Measurements from ENCODE around the gene FER1L5.

Gene FER1L5

DNA sequence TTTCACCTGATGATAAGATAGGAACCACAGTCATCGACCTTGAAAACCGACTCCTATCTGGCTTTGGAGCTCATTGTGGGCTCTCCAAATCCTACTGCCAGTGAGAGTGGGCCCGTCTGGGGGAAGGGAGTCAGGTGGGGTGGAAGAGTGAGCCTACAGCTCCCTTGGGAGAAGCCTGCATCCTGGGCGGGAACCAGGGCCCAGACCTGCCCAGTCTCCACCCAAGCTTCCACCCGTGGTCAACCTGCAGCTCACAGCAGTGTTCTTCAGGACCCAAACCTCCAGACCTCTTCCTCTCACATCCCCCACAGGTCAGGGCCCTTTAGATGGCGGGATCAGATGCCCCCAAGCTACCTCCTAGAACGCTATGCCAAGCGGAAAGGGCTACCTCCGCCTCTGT, 57.1 kb downstream of the FER1L5 start:
- no peak for DNase-seq

DNA sequence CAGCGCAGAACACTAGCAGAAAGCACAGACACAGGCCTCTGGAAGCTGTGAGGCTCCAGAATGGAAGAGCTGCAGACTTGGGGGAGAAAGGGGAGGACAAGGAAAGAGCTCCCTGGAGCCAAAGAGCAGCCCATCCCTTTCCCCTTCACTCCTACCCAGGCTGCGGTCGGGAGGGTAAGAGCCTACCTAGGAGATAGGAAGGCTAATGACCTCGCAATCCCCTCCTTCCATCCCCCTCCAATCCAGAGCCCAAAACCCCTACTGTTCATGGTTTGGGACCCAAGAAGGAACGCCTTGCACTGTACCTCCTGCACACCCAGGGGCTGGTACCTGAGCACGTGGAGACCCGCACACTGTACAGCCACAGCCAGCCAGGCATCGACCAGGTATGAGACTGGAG, 57.5 kb downstream of the FER1L5 start:
- DNase-seq: no peak

DNA sequence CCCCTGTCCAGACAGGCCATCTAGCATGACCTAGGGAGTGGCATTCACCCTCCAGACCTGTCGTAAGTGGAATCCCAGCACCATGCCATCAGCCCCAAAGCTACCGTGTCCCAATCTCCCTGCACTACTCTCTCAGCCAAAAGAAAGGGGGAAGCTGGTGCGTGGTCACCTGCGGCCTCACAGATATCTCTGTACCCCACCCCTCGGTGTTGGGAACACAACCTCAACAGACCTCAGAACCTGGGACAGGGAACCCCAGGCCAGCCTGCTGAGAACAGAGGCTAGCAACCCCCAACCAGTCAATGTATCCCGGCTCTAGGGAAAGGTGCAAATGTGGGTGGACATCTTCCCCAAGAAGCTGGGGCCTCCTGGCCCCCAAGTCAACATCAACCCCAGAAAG, 59.1 kb downstream of the FER1L5 start:
- DNase-seq: no peak

DNA sequence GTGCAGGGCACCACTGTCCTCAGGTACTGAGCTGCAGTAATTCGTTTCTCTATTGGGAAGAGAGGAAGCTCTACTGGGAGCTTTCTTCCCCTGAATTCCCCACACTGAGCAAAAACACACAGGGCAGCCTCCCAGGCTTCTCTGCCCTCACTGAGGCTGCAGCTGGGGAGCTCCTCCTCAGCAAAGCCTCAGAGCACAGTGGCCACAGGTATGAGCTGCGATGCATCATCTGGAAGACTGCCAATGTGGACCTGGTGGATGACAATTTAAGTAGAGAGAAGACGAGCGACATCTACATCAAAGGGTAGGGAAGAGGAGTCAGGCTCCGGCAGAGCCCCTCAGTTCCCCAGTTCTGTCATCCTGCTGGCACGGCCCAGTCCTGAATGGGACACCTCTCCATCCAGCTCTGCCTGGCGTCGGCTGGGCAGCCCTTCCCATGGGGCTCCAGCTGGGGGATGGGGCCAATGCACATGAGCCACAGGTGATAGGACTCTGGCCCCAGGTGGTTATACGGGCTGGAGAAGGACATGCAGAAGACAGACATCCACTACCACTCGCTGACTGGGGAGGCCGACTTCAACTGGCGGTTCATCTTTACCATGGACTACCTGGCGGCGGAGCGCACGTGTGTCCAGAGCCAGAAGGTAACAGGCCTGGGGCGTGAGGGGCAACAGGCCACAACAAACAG, 59.7 kb downstream of the FER1L5 start:
- DNase-seq: no peak

DNA sequence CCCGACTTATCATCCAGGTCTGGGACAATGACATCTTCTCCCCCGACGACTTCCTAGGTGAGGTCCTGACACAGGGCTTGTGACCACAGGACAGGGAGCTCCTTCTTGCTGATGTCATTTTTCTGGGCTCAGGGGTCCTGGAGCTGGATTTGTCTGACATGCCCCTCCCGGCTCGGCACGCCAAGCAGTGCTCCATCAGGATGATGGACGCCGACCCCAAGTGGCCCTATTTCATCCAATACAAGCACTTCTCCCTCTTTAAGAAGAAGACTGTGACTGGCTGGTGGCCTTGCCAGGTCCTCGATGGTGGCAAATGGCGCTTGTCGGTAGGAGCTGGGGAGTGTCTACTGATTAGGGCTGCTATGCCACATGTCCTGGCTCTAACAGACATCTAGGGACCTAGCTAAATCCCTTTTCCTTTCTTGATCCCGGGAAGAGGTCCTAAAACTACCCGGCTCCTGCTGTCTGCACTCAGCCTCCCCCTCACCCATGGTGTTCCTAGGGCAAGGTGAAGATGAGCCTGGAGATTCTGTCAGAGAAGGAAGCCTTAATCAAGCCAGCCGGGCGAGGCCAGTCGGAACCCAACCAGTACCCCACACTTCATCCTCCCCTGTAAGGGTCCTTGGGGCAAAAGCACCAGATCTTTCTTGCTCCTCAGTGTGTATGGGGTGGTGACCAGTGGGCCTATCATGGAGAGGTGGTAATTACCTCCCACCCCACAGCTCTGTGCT, 60.6 kb downstream of the FER1L5 start:
- DNase-seq: no peak

DNA sequence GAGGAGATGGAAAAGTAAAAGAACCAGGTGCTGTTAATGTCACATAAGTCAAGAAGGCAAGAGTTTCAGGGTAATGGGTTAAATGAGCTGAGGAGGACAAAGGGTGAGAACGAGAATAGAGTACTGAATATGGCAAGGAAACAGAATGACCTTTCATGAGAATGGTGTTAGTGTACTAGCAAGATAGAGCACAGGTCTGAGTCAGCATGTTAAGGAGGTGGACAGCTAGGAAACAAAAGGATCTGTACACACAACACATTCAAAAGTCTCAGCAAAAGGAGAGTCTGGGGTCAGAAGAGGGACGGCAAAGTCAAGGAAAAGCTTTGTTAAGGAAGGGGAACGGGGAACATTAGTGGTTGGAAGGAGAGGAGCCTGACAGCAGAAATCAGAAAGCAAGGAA, 68.4 kb downstream of the FER1L5 start:
- DNase-seq: no peak

DNA sequence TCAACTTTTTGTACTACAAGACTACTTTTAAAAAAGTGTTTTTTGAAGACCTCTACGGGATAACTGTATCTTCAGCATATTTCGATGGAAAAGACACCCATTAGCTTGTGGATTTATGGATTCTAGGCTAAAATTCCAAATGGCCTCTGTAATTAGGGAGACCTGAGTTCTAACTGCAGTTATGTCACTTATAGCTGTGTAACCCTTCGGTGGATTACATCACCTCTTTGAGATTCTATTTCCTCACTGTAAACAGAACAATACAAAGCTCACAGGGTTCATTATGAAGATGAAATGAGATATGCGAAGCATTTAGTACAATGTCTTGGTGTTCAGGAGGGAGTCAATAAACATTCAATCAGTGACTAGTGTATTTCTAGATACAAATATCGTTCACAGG, 73.1 kb downstream of the FER1L5 start:
- no peak for DNase-seq

DNA sequence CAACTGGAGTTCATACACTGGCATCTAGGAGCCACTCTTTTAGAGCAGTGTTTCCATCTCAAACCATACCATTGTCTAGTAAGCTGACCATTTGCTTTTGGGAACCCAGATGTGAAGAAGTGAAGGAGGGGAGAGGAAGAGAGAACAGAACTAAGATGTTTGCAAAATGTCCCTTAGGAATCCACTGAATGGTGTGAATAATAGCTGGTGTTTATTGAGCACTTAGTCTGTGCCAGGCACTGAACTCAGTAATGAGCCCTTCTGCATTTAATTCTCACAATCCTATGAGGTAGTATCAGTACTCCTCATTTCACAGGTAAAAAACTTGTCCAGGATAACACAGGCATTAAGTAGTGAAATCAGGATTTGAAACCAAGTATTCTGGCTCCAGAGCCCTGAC, 73.8 kb downstream of the FER1L5 start:
- DNase-seq: no peak

DNA sequence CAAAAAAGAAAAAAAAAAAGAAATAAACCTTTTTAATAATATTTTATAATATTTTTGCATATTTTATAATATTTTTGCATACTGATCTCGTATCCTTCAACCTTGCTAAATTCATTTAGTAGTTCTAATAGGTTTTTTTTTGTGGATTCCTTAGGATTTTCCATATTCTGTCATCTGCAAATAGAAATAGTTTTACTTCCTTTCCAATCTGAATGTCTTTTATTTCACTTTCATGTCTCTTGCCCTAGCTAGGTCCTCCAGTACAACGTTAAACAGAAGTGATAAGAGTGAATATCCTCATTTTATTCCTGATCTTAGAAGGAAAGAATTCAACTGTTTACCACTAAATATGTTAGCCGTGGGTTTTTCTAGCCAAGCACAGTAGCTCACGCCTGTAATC, 83.6 kb downstream of the FER1L5 start:
- DNase-seq: no peak

DNA sequence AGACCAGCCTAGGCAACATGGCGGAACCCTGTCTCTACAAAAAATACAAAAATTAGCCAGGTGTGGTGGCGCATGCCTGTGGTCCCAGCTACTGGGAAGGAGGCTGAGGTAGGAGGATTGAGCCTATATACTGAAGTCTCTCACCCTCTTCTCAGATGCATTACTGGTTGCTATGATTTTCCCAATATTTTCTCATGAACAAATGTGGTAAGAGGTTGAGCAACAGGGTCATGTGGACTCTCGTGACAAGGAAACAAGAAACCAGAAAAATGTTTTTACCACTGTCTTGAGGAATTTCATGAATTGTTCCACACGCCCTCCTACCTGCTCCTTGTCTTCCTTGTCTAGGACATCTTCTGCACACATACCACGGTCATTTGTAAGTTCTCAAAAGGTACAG, 84.9 kb downstream of the FER1L5 start:
- DNase-seq: no peak

DNA sequence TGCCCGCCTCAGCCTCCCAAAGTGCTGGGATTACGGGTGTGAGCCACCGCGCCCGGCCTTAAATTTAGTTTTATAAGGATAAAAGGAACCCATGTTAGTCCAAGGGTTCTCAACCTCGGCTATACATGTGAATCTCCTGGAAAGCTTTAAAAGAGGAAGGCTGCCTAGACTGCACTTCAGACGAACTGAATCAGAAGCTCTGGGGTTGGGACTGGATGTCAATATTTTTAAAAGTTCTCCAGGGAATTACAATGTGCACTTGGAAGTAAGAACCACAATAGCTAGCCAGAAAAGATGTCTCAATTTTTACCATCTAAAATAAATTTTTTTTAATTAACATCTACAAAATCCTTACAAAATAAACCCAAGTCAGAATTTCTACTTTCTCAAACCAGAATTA, 87.2 kb downstream of the FER1L5 start:
- DNase-seq: no peak

DNA sequence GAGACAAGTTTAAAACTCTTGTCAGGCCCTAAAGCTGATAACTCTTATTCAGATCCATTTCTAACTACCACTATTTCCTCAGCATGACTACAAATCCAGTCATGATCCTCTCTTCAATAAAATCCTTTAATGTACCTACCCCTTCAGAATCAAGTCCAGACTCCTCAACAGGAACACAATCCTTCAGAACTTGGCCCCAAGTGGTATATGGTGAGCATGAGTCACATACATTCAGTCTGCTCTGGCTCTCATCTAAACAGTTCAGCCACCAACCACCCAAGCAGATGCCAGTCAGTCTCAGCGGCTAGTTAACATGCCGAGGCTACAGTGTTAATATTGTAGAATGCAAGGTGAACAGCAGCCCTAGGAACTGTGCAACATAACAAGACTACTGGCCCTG, 87.6 kb downstream of the FER1L5 start:
- DNase-seq: no peak

DNA sequence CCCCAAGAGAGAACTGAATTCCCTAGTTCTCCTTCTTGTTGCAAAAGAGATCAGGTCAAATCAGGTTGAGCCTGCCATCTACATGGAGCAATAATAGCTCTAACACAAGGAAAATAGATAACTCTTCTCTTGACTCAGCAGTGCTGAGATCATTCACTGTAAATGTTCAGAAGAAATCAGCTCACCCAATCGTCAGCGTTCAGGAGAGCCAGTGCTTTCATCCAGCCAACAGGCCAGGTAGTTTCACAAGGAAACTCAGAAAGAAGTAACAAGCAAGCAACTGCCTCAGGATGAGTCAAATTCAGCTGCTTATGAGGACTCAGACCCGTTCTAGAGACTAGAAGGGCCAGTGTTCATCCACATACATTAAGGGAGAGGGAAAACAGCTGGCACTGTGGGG, 91.4 kb downstream of the FER1L5 start:
- DNase-seq: no peak

DNA sequence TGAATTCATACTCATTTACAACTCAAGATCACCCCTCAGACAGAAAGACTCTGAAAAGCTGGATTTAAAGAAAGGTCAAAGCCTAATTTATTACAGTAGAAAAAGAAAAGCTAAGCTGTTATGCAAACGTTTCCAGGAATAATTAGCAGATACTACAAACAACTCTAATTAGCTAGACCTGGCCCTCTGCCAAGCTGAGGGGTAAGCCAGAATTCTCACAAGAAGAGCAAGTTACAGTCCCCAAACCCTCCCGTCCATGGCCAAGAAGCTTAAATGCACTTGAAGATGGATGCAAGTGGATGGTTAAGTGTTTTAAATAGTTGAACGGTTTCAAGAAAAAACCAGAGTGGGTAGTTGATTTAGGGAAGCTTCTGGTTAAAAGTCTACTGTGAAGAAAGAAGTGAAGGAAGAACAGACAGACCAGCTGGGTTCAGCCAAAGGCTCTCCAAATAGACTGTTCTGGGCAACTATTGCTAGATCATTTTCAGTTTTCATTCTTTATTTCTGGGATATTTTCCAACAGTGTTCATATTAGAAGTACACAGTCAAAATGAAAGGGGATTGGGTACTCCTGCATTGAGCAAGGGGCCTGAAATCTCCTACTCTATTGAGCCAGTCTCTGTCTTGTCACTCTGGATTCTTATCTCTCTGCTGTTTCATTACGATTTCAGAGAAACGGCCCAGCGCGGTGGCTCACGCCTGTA, 92.5 kb downstream of the FER1L5 start:
- no peak for DNase-seq

DNA sequence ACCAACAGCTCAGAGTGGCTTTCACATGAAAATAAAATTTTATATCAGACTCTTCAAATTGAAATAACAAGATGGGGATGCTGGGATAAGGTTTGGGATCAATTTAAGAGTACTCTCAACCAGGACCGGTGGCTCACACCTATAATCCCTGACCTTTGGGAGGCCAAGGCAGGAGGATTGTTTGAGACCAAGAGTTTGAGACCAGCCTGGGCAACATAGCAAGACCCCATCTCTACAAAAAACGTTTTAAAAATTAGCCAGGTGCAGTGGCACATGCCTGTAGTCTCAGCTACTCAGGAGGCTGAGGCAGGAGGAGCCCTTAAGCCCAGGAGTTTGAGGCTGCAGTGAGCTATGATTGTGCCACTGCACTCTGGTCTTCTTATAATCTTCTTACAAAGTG, 94.7 kb downstream of the FER1L5 start:
- DNase-seq: no peak

DNA sequence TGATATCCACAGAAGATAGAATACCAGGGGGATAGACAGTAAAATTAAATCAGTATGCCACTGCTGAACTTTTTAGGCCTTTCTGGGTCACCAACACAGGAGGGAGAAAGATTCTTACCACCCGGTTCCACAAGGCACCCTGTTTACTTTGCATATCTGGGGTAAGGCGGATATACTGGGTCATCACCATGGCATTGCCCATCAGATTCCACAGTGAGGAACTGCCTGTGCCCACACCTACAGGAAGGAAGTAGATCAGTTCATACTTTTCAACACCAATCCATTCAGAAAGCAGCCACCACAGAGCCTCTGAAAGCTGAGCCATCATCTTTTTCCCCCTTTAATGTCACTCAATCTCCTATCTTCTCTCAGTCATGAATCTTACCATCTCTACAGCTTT, 95.3 kb downstream of the FER1L5 start:
- DNase-seq: no peak

DNA sequence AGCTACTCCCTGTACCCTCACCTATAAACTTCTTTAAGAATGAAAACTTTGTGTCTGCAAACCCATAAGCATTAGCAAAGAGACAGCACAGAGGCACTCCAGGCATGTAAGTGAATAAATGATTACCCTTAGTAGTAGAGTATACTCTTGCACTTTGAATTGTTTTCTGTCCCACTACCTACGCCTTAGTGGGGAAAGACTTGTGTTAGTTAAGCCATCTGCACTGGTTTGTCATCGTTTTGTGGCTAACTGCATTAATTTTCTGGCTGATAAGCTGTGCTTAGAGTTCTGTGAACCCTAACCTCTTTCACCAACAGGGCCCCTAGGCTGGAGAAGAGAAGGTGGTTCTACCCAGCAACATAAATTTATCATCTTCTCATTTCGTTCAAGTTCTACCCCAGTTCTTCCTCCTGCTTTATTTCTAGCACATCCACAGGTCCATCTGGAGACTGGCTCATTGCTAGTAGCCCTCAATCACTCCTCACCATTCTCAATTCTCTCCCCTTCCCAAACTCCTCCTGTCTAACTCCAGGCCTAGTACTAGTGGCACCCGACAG, 96.6 kb downstream of the FER1L5 start:
- DNase-seq: no peak

DNA sequence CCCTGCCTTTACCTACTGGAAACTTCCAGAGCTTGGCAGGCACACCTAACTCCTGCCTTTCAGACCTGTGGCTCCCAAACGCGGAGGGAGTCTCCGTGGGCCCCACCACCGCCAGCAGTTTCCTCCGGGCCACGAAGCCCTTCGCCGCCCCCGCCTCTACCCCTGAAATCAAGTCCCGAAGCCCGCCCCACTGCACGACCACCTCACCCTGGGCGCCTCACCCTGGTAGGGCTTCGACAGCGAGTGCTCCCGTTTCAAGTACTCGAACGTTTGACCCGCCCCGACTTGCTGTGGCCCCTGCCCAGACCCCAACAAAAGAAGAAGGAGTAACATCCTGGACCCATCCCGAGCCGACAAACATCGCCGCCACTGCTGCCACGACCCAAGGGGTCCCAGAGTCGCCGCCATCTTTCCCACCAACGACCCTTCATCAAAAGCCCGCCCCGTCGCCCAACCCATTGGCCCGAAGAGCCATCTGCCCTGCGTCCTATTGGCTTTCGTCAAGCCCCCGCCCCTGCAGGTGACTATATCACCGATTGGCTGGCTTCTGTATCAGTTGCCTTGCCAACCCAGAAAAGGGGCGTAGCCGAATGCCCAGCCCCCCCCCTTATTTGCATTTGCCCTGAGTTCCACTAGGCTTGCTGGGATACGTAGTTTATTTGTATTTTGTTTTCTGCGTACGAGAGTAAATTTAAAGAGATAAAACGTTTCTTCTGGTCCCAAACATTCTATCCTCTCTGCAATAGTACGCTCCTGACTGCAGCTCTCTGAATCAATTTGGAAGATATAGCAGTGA, 97.3 kb downstream of the FER1L5 start, which contains the start of gene LMAN2L:
Gene LMAN2L, minus strand, starts transcription at position 432 of the 796 bp plus-strand sequence. Its CDS starts 24 bp downstream, at position 408.
- peak; percentile 93 for DNase-seq

DNA sequence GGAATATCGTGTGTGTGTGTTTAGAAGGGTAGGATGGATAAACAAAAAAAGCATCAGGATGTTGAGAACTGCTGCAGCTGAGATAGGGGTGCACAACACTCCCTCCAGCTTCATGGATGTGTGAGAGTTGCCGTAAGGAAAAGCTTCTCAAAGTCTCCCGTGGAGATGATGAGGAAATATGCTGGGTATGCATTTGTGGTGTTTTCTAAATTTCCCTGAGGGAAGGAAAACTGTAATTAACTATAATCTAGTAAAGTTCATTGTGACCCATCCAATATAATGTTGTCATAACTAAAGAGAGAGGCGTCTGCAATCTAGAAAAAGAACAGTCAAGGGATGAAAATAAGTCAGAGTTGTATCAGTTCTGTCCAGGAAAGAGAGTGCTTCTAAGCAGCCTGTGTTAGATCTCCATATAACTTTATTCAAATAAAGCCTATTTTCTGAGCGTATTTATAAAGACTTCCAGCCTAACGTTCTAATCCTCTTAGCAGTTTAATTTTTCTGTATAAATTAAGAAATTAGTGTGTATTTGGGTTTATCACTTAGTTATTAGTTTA, 104.6 kb downstream of the FER1L5 start:
- DNase-seq: no peak

DNA sequence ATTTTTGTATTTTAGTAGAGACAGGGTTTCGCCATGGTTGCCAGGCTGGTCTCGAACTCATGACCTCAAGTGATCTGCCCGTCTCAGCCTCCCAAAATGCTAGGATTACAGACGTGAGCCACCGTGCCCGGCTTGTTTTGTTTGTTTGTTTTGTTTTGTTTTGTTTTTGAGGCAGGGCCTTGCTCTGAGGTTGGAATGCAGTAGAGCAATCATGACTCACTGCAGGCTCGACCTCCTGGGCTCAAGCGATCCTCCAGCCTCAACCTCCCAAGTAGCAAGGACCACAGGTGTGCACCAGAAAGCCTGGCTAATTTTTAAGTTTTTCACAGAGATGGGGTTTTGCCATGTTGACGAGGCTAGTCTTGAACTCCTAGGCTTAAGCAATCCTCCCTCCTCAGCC, 109.2 kb downstream of the FER1L5 start:
- DNase-seq: no peak

DNA sequence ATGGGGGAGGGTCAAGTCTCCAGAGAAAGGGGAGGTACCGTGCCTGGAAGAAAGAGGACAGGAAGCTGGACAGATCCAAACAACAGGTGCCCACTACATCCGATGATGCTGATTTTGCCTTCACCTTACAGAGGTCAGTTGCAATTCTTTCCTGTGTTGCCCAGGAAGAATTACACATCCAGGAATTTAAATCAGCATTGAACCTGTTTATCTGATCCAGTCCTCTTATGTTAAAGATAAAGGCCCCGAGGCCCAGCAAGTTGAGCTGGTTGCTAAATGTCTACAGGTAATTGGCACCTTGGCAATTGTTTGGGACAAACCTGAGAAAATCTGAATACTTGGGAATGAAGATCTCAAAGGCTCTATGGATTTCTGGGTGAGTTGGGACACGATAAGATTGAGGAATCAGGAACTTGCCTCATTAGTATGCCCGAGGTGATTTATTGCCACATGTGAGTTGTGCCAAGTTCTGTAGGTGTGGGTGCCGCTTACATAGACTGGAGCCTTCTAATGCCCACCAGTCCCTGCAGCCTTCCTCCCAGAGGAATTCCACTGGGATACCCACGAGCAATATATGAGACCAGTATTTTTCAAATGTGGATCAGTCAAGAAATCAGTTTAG, 111.2 kb downstream of the FER1L5 start:
- no peak for DNase-seq

DNA sequence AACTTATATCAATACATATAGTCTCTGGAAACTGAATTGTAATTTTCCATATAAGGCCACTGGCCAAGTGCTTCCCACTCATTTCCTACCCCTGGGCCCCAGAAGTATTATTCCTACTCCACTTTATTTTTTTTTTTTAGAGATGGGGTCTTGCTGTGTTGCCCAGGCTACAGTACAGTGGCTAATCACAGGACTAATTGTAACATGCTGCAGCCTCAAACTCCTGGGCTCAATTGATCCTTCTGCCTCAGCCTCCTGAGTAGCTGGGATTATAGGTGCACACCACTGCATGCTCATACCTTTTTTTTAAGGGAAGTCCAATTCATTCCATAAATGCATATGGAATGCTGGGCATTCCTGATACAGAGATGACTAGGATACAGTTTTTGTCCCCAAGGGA, 111.8 kb downstream of the FER1L5 start:
- DNase-seq: no peak
